Measurements from ENCODE around the gene RTP3. TPM values are rescaled to one million over a fixed set of nuclear protein-coding genes. Genes with fewer than 3 reads are reported as not detected.

RTP3 gene
- total RNA-seq, 1 donor from 2014 or later = not detected

DNA sequence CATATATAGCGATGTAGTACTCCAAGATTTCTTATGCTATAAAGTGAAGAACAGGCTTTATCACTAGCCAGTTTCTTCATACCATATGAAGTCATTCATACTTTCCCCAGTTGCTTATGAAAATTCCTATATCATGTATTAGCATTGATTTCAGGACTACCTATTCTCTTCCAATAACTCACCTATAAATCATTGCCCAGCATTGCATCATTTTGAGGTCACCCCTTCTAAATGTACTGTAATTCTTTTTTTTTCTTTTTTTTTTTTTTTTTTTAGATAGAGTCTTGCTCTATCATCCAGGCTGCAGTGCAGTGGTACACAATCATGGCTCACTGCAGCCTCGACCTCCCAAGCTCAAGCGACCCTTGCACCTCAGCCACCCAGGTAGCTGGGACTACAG is 27.1 kb downstream of the RTP3 start:
- DNase-seq (ENCODE audit: extremely low spot score, unreplicated experiment) = no peak
- H3K9me3 Mint-ChIP-seq = no peaks in the 10 kb centered on the region
- no peak overlapping the region for H3K27ac Mint-ChIP-seq
- H3K27me3 Mint-ChIP-seq = no peaks in the 10 kb centered on the region
- no peaks in the 10 kb centered on the region for H3K4me1 Mint-ChIP-seq (ENCODE audit: unreplicated experiment)
- H3K36me3 Mint-ChIP-seq = no peaks in the 10 kb centered on the region
- no peak overlapping the region for H3K4me3 Mint-ChIP-seq
- no peak for TF ChIP-seq CTCF (conservative IDR thresholded peaks at IDR 0.05)

GRCh38 chr3:46527239-46527638 is 29.5 kb downstream of the RTP3 start:
- H3K27ac Mint-ChIP-seq = no peak overlapping the region
- H3K4me3 Mint-ChIP-seq = no peak overlapping the region
- no peaks in the 10 kb centered on the region for H3K4me1 Mint-ChIP-seq (ENCODE audit: unreplicated experiment)
- no peaks in the 10 kb centered on the region for H3K36me3 Mint-ChIP-seq
- H3K9me3 Mint-ChIP-seq = no peaks in the 10 kb centered on the region
- DNase-seq (ENCODE audit: extremely low spot score, unreplicated experiment) = no peak
- peaks cover 4% of the 10 kb centered on the region for H3K27me3 Mint-ChIP-seq
- no peak for TF ChIP-seq CTCF (conservative IDR thresholded peaks at IDR 0.05)

DNA sequence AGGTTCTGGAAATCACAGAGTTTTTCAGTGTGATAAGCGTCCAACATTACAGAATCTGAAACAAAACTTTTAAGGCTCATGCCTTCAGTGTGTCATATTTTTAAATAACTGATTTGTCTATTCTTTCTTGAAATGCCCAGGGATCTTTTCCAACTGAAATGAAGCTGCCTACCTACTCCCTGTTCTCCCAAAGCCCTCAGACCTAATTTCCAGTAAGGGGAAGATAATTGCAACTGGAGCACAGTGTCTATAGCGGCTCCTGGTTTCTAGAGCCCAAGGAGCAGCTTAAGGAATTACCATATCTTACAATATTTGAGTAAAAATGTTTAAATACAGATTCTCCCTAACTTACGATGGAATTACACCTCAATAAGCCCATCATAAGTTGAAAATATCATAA is 35.3 kb downstream of the RTP3 start:
- Mint-ChIP-seq H3K4me1 (ENCODE audit: unreplicated experiment) (no peaks in the 10 kb centered on the region), H3K4me3 (no peak overlapping the region), H3K36me3 (no peaks in the 10 kb centered on the region)

DNA sequence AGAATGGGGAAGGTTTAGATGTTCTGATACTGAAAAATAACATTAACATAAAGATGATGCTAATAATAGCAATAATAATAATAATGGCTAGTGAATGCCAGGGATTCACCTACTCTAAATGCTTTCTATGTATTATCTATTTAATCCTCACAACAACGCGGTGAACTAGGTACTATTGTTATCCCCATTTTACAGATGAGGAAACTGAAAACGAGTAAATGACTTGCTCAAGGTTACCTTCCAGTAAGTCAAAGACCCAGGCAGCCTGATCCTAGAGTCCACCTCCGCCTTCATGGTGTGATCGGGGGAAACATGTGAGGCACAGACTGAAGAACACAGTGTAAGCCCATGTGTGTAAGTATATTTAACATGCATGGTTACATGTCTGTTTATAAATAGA is 38.0 kb downstream of the RTP3 start:
- no peaks in the 10 kb centered on the region for H3K36me3 Mint-ChIP-seq
- no peaks in the 10 kb centered on the region for H3K9me3 Mint-ChIP-seq
- no peak overlapping the region for H3K4me3 Mint-ChIP-seq
- peaks cover 30% of the 10 kb centered on the region for H3K27me3 Mint-ChIP-seq
- no peak for DNase-seq (ENCODE audit: extremely low spot score, unreplicated experiment)
- H3K27ac Mint-ChIP-seq = no peak overlapping the region
- H3K4me1 Mint-ChIP-seq (ENCODE audit: unreplicated experiment) = peaks cover 5% of the 10 kb centered on the region
- no peak for TF ChIP-seq CTCF (conservative IDR thresholded peaks at IDR 0.05)

More for the DNA sequence above, 35.3 kb downstream of the RTP3 start:
- Mint-ChIP-seq H3K27ac (no peak overlapping the region), H3K27me3 (peaks cover 27% of the 10 kb centered on the region), H3K9me3 (no peaks in the 10 kb centered on the region)
- DNase-seq (ENCODE audit: extremely low spot score, unreplicated experiment) = no peak
- TF ChIP-seq CTCF (conservative IDR thresholded peaks at IDR 0.05) = no peak

DNA sequence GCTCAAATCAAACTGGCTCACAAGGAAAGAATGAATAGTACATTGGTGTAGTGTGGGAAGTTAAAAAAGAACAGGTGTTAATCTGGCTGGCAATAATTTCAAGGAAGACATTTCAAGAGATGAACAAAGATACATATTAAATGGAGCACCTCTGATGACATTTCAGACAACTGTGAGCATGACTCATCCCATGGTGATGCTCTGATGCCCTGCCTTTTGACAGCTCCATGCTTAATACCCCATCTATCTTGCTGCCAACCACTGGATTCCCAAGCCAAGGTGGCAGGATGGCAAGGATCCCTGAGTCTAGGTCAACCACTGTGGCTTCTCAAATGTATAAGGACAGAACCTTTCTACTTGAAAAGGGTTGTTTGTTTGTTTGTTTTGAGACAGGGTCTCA is 39.0 kb downstream of the RTP3 start:
- Mint-ChIP-seq H3K4me1 (ENCODE audit: unreplicated experiment) (peaks cover 5% of the 10 kb centered on the region), H3K9me3 (no peaks in the 10 kb centered on the region), H3K36me3 (no peaks in the 10 kb centered on the region), H3K27ac (no peak overlapping the region), H3K4me3 (no peak overlapping the region), H3K27me3 (peaks cover 26% of the 10 kb centered on the region)
- no peak for TF ChIP-seq CTCF (conservative IDR thresholded peaks at IDR 0.05)
- no peak for DNase-seq (ENCODE audit: extremely low spot score, unreplicated experiment)

- Mint-ChIP-seq H3K27me3 (peaks cover 26% of the 10 kb centered on the region), H3K4me3 (no peak overlapping the region), H3K9me3 (no peaks in the 10 kb centered on the region), H3K27ac (no peak overlapping the region), H3K36me3 (no peaks in the 10 kb centered on the region), H3K4me1 (ENCODE audit: unreplicated experiment) (peaks cover 5% of the 10 kb centered on the region)
- no peak for TF ChIP-seq CTCF (conservative IDR thresholded peaks at IDR 0.05)
- no peak for DNase-seq (ENCODE audit: extremely low spot score, unreplicated experiment)
Observed at GRCh38 chr3:46537316-46537715, 39.5 kb downstream of the RTP3 start.
